Natural killer cell (primary cell): Measurements from ENCODE around the gene TRIM75. TPM values are rescaled to one million over a fixed set of nuclear protein-coding genes. Genes with fewer than 3 reads are reported as not detected.

Source experiments
- ATAC-seq, 3 donors: fragments of 150-1000 bp in 2 of 3; fragments of 200-7000 bp in 1 of 3; cut with Tn5 transposase; 1 replicate in 1 of 3; 2 replicates in 2 of 3; pipeline ENCODE4 v1.10.0; 2021; ENCODE audit warnings: mild to moderate bottlenecking in 2 of 3, moderate library complexity in 2 of 3
- DNase-seq, 2 donors: peaks; one replicate each; pipeline versions ENCODE4 v3.0.0 to v3.0.0-alpha.2; 2013 to 2021; ENCODE audit warnings: mixed read lengths in 1 of 2
- H3K27ac ChIP-seq: one replicate; pipeline ENCODE4 v1.5.1; 2013; ENCODE audit warnings: mild to moderate bottlenecking, low read length
- H3K27me3 ChIP-seq: one replicate; pipeline ENCODE4 v1.6.1; 2013; ENCODE audit warnings: low read length; ENCODE audit not compliant: control insufficient read depth, insufficient read depth
- H3K36me3 ChIP-seq: one replicate; pipeline ENCODE4 v1.6.1; 2013; ENCODE audit warnings: low read length; ENCODE audit not compliant: control insufficient read depth, insufficient read depth
- H3K4me1 ChIP-seq: one replicate; pipeline ENCODE4 v1.6.1; 2013; ENCODE audit warnings: low read length; ENCODE audit not compliant: control insufficient read depth, insufficient read depth
- H3K4me3 ChIP-seq: one replicate; pipeline ENCODE4 v1.5.1; 2013; ENCODE audit warnings: low read length
- H3K9me3 ChIP-seq: one replicate; pipeline ENCODE4 v1.6.1; 2013; ENCODE audit warnings: low read length; ENCODE audit not compliant: control insufficient read depth, insufficient read depth
- H3K27ac Mint-ChIP-seq, 2 donors: one replicate each; pipeline ENCODE4 v1.8.0; 2022; ENCODE audit warnings: mild to moderate bottlenecking in 2 of 2, mixed read lengths in 2 of 2, moderate library complexity in 1 of 2
- H3K27me3 Mint-ChIP-seq, 2 donors: one replicate each; pipeline ENCODE4 v1.8.0; 2022; ENCODE audit warnings: low read depth in 2 of 2, mixed read lengths in 2 of 2
- H3K36me3 Mint-ChIP-seq: one replicate; pipeline ENCODE4 v1.8.0; 2022; ENCODE audit warnings: mixed read lengths
- H3K4me1 Mint-ChIP-seq, 2 donors: one replicate each; pipeline ENCODE4 v1.8.0; 2022; ENCODE audit warnings: mixed read lengths in 2 of 2
- H3K4me3 Mint-ChIP-seq: one replicate; pipeline ENCODE4 v1.8.0; 2022; ENCODE audit warnings: mild to moderate bottlenecking, moderate library complexity, mixed read lengths
- H3K9me3 Mint-ChIP-seq, 2 donors: one replicate each; pipeline ENCODE4 v1.8.0; 2022; ENCODE audit warnings: mixed read lengths in 2 of 2
- CTCF ChIP-seq: fragments of 200-600 bp; IDR thresholded peaks from one replicate; pipeline ENCODE4 v1.8.0; 2022; ENCODE audit warnings: antibody characterized with exemption
- WGBS: methylation state at CpG from one replicate; pipeline ENCODE4 v1.1.7; 2013; ENCODE audit warnings: missing lambda C conversion rate; ENCODE audit not compliant: insufficient coverage; 5-methylcytosine and 5-hydroxymethylcytosine counted together
- intact Hi-C: fragments of 100-400 bp; cut with micrococcal nuclease; formaldehyde crosslinking; loops from one replicate; pipeline ENCODE4 v1.14.2; 2022
- total RNA-seq, 4 donors: library from RNA; stranded (reverse); fragments of 120-200 nt in 1 of 4; gene quantifications; one replicate each; pipeline versions ENCODE4 v1.2.3 to v1.2.4, GENCODE V29; 2013 to 2022

TRIM75 gene
- total RNA-seq, 3 donors from 2014 or later (not counting 1 experiment from before 2014, with no cell fraction given): not detected

GRCh38 chr4:165106518-165106917 is 52.9 kb downstream of the TRIM75 start:
- Histone ChIP-seq H3K4me3 (no peak overlapping the region), H3K27ac (no peak overlapping the region), H3K36me3 (peaks cover 8% of the 10 kb centered on the region), H3K27me3 (no peaks in the 10 kb centered on the region), H3K9me3 (no peaks in the 10 kb centered on the region), H3K4me1 (no peaks in the 10 kb centered on the region)
- intact Hi-C loops: no loop called here
- no peaks in the 10 kb centered on the region for H3K27me3 Mint-ChIP-seq
- H3K36me3 Mint-ChIP-seq: no peaks in the 10 kb centered on the region
- H3K4me3 Mint-ChIP-seq: no peak overlapping the region
- ATAC-seq (no peak), DNase-seq (no peak)
- H3K9me3 Mint-ChIP-seq: no peaks in the 10 kb centered on the region
- WGBS: 91% methylated on average over 6 of the region's 6 CpGs
- peaks cover 18 to 27% of the 10 kb centered on the region in 2 donors for H3K4me1 Mint-ChIP-seq
- no peak overlapping the region for H3K27ac Mint-ChIP-seq
- TF ChIP-seq CTCF: no peak

Other genes with a start within 250 kb of the TRIM75 start
- gene APELA, start 176.7 kb upstream of the TRIM75 start, total RNA-seq: not detected
- gene TRIM61, start 76.2 kb upstream of the TRIM75 start, total RNA-seq: 1 to 10 TPM; 1.1 to 2.0 (median 1.2) TPM
- gene TRIM60, start 21.9 kb upstream of the TRIM75 start, total RNA-seq: not detected
- 10 to 100 TPM in 2 of 3 donors, 1 to 10 TPM in 1; 9.4 to 11.4 (median 11.0) TPM for gene TMEM192, start 59.0 kb downstream of the TRIM75 start, total RNA-seq
- gene KLHL2, start 153.7 kb downstream of the TRIM75 start, total RNA-seq: 10 to 100 TPM; 24.2 to 29.2 (median 25.2) TPM